IPS-11a (cell line): ENCODE data around the gene SLC35F3.
"Not testable (repeated sequence)": the region's sequence is repeated elsewhere in the genome, so short reads cannot be mapped to it uniquely, and the experiment has no call there.

Experiments
- H3K4me3 ChIP-seq: one replicate; pipeline ENCODE4 v1.5.1; 2013; ENCODE audit warnings: low read depth, low read length, control low read depth

Gene SLC35F3

GRCh38 chr1:234243521-234244260 lies 339.2 kb downstream of the SLC35F3 start:
- H3K4me3 ChIP-seq: no peak overlapping the region

- H3K4me3 ChIP-seq: no peak overlapping the region
These were observed 340.0 kb downstream of the SLC35F3 start for GRCh38 chr1:234244482-234244881.

- no peak overlapping the region for H3K4me3 ChIP-seq
These were observed 342.2 kb downstream of the SLC35F3 start for GRCh38 chr1:234246638-234247116.

- H3K4me3 ChIP-seq: not testable (repeated sequence)
These were observed 343.3 kb downstream of the SLC35F3 start for GRCh38 chr1:234247746-234248145.

GRCh38 chr1:234250747-234251146 lies 346.3 kb downstream of the SLC35F3 start:
- no peak overlapping the region for H3K4me3 ChIP-seq

- no peak overlapping the region for H3K4me3 ChIP-seq
These were observed 349.3 kb downstream of the SLC35F3 start for GRCh38 chr1:234253732-234254131.

GRCh38 chr1:234256359-234256758 lies 351.9 kb downstream of the SLC35F3 start:
- no peak overlapping the region for H3K4me3 ChIP-seq

- no peak overlapping the region for H3K4me3 ChIP-seq
These were observed 353.6 kb downstream of the SLC35F3 start for GRCh38 chr1:234258071-234258470.

GRCh38 chr1:234260578-234260977 lies 356.1 kb downstream of the SLC35F3 start:
- H3K4me3 ChIP-seq: no peak overlapping the region

- H3K4me3 ChIP-seq: no peak overlapping the region
These were observed 357.1 kb downstream of the SLC35F3 start for GRCh38 chr1:234261545-234261944.

GRCh38 chr1:234262007-234262753 lies 357.7 kb downstream of the SLC35F3 start:
- H3K4me3 ChIP-seq: no peak overlapping the region

GRCh38 chr1:234262754-234263105 lies 358.3 kb downstream of the SLC35F3 start:
- H3K4me3 ChIP-seq: no peak overlapping the region

- H3K4me3 ChIP-seq: no peak overlapping the region
These were observed 360.4 kb downstream of the SLC35F3 start for GRCh38 chr1:234264832-234265231.

GRCh38 chr1:234265321-234265720 lies 360.8 kb downstream of the SLC35F3 start:
- H3K4me3 ChIP-seq: no peak overlapping the region

GRCh38 chr1:234265861-234266260 lies 361.4 kb downstream of the SLC35F3 start:
- no peak overlapping the region for H3K4me3 ChIP-seq

GRCh38 chr1:234270093-234270492 lies 365.6 kb downstream of the SLC35F3 start:
- no peak overlapping the region for H3K4me3 ChIP-seq

GRCh38 chr1:234270581-234271242 lies 366.2 kb downstream of the SLC35F3 start:
- no peak overlapping the region for H3K4me3 ChIP-seq

GRCh38 chr1:234271243-234271606 lies 366.7 kb downstream of the SLC35F3 start:
- no peak overlapping the region for H3K4me3 ChIP-seq

GRCh38 chr1:234272656-234273312 lies 368.3 kb downstream of the SLC35F3 start:
- H3K4me3 ChIP-seq: no peak overlapping the region

GRCh38 chr1:234273981-234274380 lies 369.5 kb downstream of the SLC35F3 start:
- no peak overlapping the region for H3K4me3 ChIP-seq

GRCh38 chr1:234276151-234276788 lies 371.8 kb downstream of the SLC35F3 start:
- no peak overlapping the region for H3K4me3 ChIP-seq
